Prostate gland (tissue), 2 donors: ENCODE data around the gene CELSR2. TPM values are rescaled to one million over a fixed set of nuclear protein-coding genes. Genes with fewer than 3 reads are reported as not detected.
"Not testable (repeated sequence)": the region's sequence is repeated elsewhere in the genome, so short reads cannot be mapped to it uniquely, and the experiment has no call there.

Experiments used
- DNase-seq: peaks from one replicate; pipeline ENCODE4 v3.0.0-alpha.2; 2019; ENCODE audit warnings: low spot score
- H3K27ac ChIP-seq, 2 donors: fragments of 200-600 bp; sonication (generic); 2 replicates each; pipeline ENCODE4 v1.5.1; 2017 to 2019
- H3K27me3 ChIP-seq: fragments of 200-600 bp; sonication (generic); replicated peaks from 2 replicates; pipeline ENCODE4 v1.5.1; 2019; ENCODE audit not compliant: insufficient read depth
- H3K36me3 ChIP-seq, 2 donors: fragments of 200-600 bp; sonication (generic); 1 replicate in 1 of 2; 2 replicates in 1 of 2; pipeline versions ENCODE4 v1.5.1 to v1.8.1; 2017 to 2019
- H3K4me1 ChIP-seq: fragments of 200-600 bp; sonication (generic); replicated peaks from 2 replicates; pipeline ENCODE4 v1.5.1; 2019
- H3K4me3 ChIP-seq, 2 donors: fragments of 200-600 bp; sonication (generic); 2 replicates each; pipeline ENCODE4 v1.5.1; 2017 to 2019
- H3K9me3 ChIP-seq: fragments of 200-600 bp; sonication (generic); 2 replicates; pipeline ENCODE4 v1.5.1; 2017
- CTCF ChIP-seq, 4 experiments: fragments of 200-600 bp in 2 of 4; fragments of 450-650 bp in 2 of 4; sonication (generic) in 2 of 4; IDR thresholded peaks; 1 replicate in 3 of 4; 2 replicates in 1 of 4; pipeline ENCODE4 v1.5.1; 2016 to 2019; ENCODE audit warnings: antibody characterized with exemption in 4 of 4, mild to moderate bottlenecking in 2 of 4, moderate library complexity in 2 of 4
- POLR2A ChIP-seq: fragments of 450-650 bp; IDR thresholded peaks from one replicate; pipeline ENCODE4 v1.6.1; 2016; ENCODE audit warnings: antibody characterized with exemption, mild to moderate bottlenecking
- POLR2AphosphoS5 ChIP-seq: sonication (generic); formaldehyde crosslinking; IDR thresholded peaks from one replicate; pipeline ENCODE4 v1.6.1; 2017; ENCODE audit warnings: antibody characterized with exemption
- WGBS: methylation state at CpG from one replicate; pipeline ENCODE4 v1.1.5; 2018; 5-methylcytosine and 5-hydroxymethylcytosine counted together
- intact Hi-C: fragments of 100-400 bp; cut with DNase I; formaldehyde crosslinking; loops from one replicate; pipeline ENCODE4 v1.14.2; 2022
- total RNA-seq, 2 donors: library from RNA; depleted of rRNA; stranded (reverse); fragments of >200 nt; gene quantifications; one replicate each; pipeline ENCODE4 v1.1.0, GENCODE V29; 2016

Gene CELSR2
- total RNA-seq, 2 donors from 2014 or later = 18.8 to 118 TPM

GRCh38 chr1:109304226-109304920, 55.0 kb downstream of the CELSR2 start:
- Histone ChIP-seq H3K4me3 (no peak overlapping the region), H3K4me1 (no peaks in the 10 kb centered on the region), H3K9me3 (no peaks in the 10 kb centered on the region), H3K36me3 (no peaks in the 10 kb centered on the region), H3K27ac (peak overlapping the region; percentile 42 to 55), H3K27me3 (no peaks in the 10 kb centered on the region)
- intact Hi-C loops = no loop called here
- WGBS = 54% methylated on average over 8 of the region's 8 CpGs
- no peak for DNase-seq
- TF ChIP-seq CTCF (IDR thresholded peaks at IDR 0.05) (no peak), POLR2AphosphoS5 (peak; percentile 28), POLR2A (no peak)

- DNase-seq, H3K4me1 ChIP-seq, H3K27me3 ChIP-seq, H3K4me3 ChIP-seq, H3K9me3 ChIP-seq, intact Hi-C loops, H3K36me3 ChIP-seq: not testable (repeated sequence)
- WGBS = 44% methylated on average over 10 of the region's 10 CpGs
- peak overlapping the region; percentile 27 to 39 for H3K27ac ChIP-seq
Observed at GRCh38 chr1:109305991-109306390, 56.7 kb downstream of the CELSR2 start.

GRCh38 chr1:109306832-109307273, 57.5 kb downstream of the CELSR2 start, which contains the start of gene MYBPHL:
MYBPHL (minus strand) TSS chr1:109307011; CDS start chr1:109306991, 20 bp downstream.
- TF ChIP-seq CTCF (IDR thresholded peaks at IDR 0.05) (no peak), POLR2AphosphoS5 (no peak), POLR2A (no peak)
- intact Hi-C loops = no loop called here
- no peaks in the 10 kb centered on the region for H3K4me1 ChIP-seq
- 74% methylated on average over 7 of the region's 7 CpGs for WGBS
- no peaks in the 10 kb centered on the region for H3K9me3 ChIP-seq
- peak within 1 kb of the TSS; percentile 27 to 39 for H3K27ac ChIP-seq
- H3K36me3 ChIP-seq = no peaks in the 10 kb centered on the region
- H3K27me3 ChIP-seq = no peaks in the 10 kb centered on the region
- H3K4me3 ChIP-seq = no peak within 1 kb of the TSS
- no peak for DNase-seq

GRCh38 chr1:109307274-109308021, 58.1 kb downstream of the CELSR2 start:
- Histone ChIP-seq H3K4me3 (no peak overlapping the region), H3K9me3 (no peaks in the 10 kb centered on the region), H3K27me3 (no peaks in the 10 kb centered on the region), H3K4me1 (no peaks in the 10 kb centered on the region), H3K36me3 (no peaks in the 10 kb centered on the region), H3K27ac (no peak overlapping the region)
- TF ChIP-seq POLR2A (no peak), CTCF (IDR thresholded peaks at IDR 0.05) (no peak), POLR2AphosphoS5 (no peak)
- DNase-seq = no peak
- 71% methylated on average over 14 of the region's 14 CpGs for WGBS
- intact Hi-C loops = no loop called here

GRCh38 chr1:109309347-109309746, 60.0 kb downstream of the CELSR2 start:
- no peak overlapping the region for H3K27ac ChIP-seq
- 48% methylated on average over 2 of the region's 2 CpGs for WGBS
- no peak for TF ChIP-seq POLR2AphosphoS5

More at GRCh38 chr1:109309347-109309746, 60.0 kb downstream of the CELSR2 start:
- no peaks in the 10 kb centered on the region for H3K27me3 ChIP-seq
- H3K36me3 ChIP-seq = no peaks in the 10 kb centered on the region
- no peak overlapping the region for H3K4me3 ChIP-seq
- H3K4me1 ChIP-seq = no peaks in the 10 kb centered on the region
- DNase-seq = no peak
- H3K9me3 ChIP-seq = no peaks in the 10 kb centered on the region
- intact Hi-C loops = no loop called here
